Neural cell (in vitro differentiated cells): ENCODE measurements around the gene PYHIN1. TPM values are rescaled to one million over a fixed set of nuclear protein-coding genes. Genes with fewer than 3 reads are reported as not detected.

Source experiments
- H2AFZ ChIP-seq: fragments of 200-600, 300-800 bp; sonication (generic), shearing (Covaris generic); 2 replicates; pipeline ENCODE4 v1.6.0; 2014; ENCODE audit warnings: low read depth, mild to moderate bottlenecking, antibody characterized with exemption, low read length, moderate library complexity
- H3F3A ChIP-seq: fragments of 200-600 bp; shearing (Covaris generic); 2 replicates; pipeline ENCODE4 v1.6.1; 2016; ENCODE audit warnings: mild to moderate bottlenecking, moderate library complexity, mixed read lengths, antibody characterized with exemption, low read length; ENCODE audit not compliant: insufficient read depth, poor library complexity, severe bottlenecking
- H3K27ac ChIP-seq: fragments of 200-600, 300-800 bp; sonication (generic), shearing (Covaris generic); 2 replicates; pipeline ENCODE4 v1.5.1; 2014; ENCODE audit warnings: mild to moderate bottlenecking, low read length, moderate library complexity
- H3K27me3 ChIP-seq: fragments of 300-800, 200-600 bp; sonication (generic), shearing (Covaris generic); 2 replicates; pipeline ENCODE4 v1.6.0; 2014; ENCODE audit warnings: mild to moderate bottlenecking, low read depth, low read length, moderate library complexity; ENCODE audit not compliant: insufficient read depth
- H3K36me3 ChIP-seq: fragments of 300-800, 200-600 bp; sonication (generic), shearing (Covaris generic); 2 replicates; pipeline ENCODE4 v1.5.1; 2014; ENCODE audit warnings: mild to moderate bottlenecking, antibody characterized with exemption, low read length, moderate library complexity; ENCODE audit not compliant: insufficient read depth
- H3K4me2 ChIP-seq: fragments of 300-800, 200-600 bp; sonication (generic), shearing (Covaris generic); 2 replicates; pipeline ENCODE4 v1.6.0; 2014; ENCODE audit warnings: mild to moderate bottlenecking, low read length
- H3K4me3 ChIP-seq: fragments of 300-800, 200-600 bp; sonication (generic), shearing (Covaris generic); 2 replicates; pipeline ENCODE4 v1.5.1; 2014; ENCODE audit warnings: mild to moderate bottlenecking, low read length, moderate library complexity
- H3K79me2 ChIP-seq: fragments of 200-600 bp; shearing (Covaris generic); replicated peaks from 2 replicates; pipeline ENCODE4 v1.6.0; 2014; ENCODE audit warnings: mild to moderate bottlenecking, low read length, moderate library complexity; ENCODE audit not compliant: insufficient read depth
- H3K9ac ChIP-seq: fragments of 300-800, 200-600 bp; sonication (generic), shearing (Covaris generic); 2 replicates; pipeline ENCODE4 v1.6.1; 2016; ENCODE audit warnings: mild to moderate bottlenecking, low read length, mixed read lengths
- H3K9me2 ChIP-seq: fragments of 200-600 bp; shearing (Covaris generic); 2 replicates; pipeline ENCODE4 v1.6.1; 2016; ENCODE audit warnings: mild to moderate bottlenecking, low read length, mixed read lengths; ENCODE audit not compliant: insufficient read depth
- H3K9me3 ChIP-seq: fragments of 200-600, 300-800 bp; sonication (generic), shearing (Covaris generic); 2 replicates; pipeline ENCODE4 v1.6.1; 2016; ENCODE audit warnings: mild to moderate bottlenecking, mixed run types, low read length, moderate library complexity, mixed read lengths
- H4K20me1 ChIP-seq: fragments of 200-600 bp; shearing (Covaris generic); 2 replicates; pipeline ENCODE4 v1.6.1; 2016; ENCODE audit warnings: mild to moderate bottlenecking, mixed run types; ENCODE audit not compliant: insufficient read depth
- EP300 ChIP-seq: fragments of 450-650 bp; conservative IDR thresholded peaks from 2 replicates; pipeline ENCODE4 v1.6.1; 2014; ENCODE audit warnings: antibody characterized with exemption, mild to moderate bottlenecking, moderate library complexity; ENCODE audit not compliant: poor library complexity, severe bottlenecking
- EZH2 ChIP-seq: fragments of 200-600, 300-800 bp; shearing (Covaris generic), sonication (generic); IDR thresholded peaks from 2 replicates; pipeline ENCODE4 v1.6.1; 2014; ENCODE audit warnings: antibody characterized with exemption, low read length, borderline replicate concordance, mild to moderate bottlenecking; ENCODE audit not compliant: insufficient read depth, poor library complexity, severe bottlenecking
- MXI1 ChIP-seq: fragments of 450-650 bp; conservative IDR thresholded peaks from 2 replicates; pipeline ENCODE4 v1.6.1; 2014; ENCODE audit warnings: antibody characterized with exemption, mild to moderate bottlenecking; ENCODE audit not compliant: poor library complexity, severe bottlenecking
- POLR2AphosphoS5 ChIP-seq: IDR thresholded peaks from 2 replicates; pipeline ENCODE4 v1.6.1; 2012
- RAD21 ChIP-seq: fragments of 450-650 bp; conservative IDR thresholded peaks from 2 replicates; pipeline ENCODE4 v1.6.1; 2014; ENCODE audit warnings: antibody characterized with exemption, mild to moderate bottlenecking, moderate library complexity
- REST ChIP-seq: IDR thresholded peaks from 2 replicates; pipeline ENCODE4 v1.6.1; 2012; ENCODE audit warnings: borderline replicate concordance
- SMC3 ChIP-seq: fragments of 450-650 bp; conservative IDR thresholded peaks from 2 replicates; pipeline ENCODE4 v1.6.1; 2014; ENCODE audit warnings: antibody characterized with exemption, mild to moderate bottlenecking, moderate library complexity; ENCODE audit not compliant: poor library complexity
- TAF1 ChIP-seq: IDR thresholded peaks from 2 replicates; pipeline ENCODE4 v1.6.1; 2012; ENCODE audit warnings: low read depth
- polyA plus RNA-seq: library from polyadenylated mRNA; depleted of rRNA; stranded (reverse); fragments of >200 nt; gene quantifications from 2 replicates; pipeline ENCODE4 v1.2.3, GENCODE V29; 2014
- TF ChIP-seq, protein P1 (sequence below): fragments of 450-650 bp; IDR thresholded peaks from 2 replicates; pipeline ENCODE4 v1.5.1; 2014; ENCODE audit warnings: antibody characterized with exemption, mild to moderate bottlenecking, moderate library complexity; ENCODE audit not compliant: poor library complexity, severe bottlenecking

PYHIN1 gene
- polyA plus RNA-seq, 1 donor from 2014 or later: not detected

- H3K27ac ChIP-seq: no peak overlapping the region
- no peaks in the 10 kb centered on the region for H3K27me3 ChIP-seq
- H3K9me3 ChIP-seq: no peaks in the 10 kb centered on the region
- H3K36me3 ChIP-seq: no peaks in the 10 kb centered on the region
- no peaks in the 10 kb centered on the region for H3F3A ChIP-seq
- TF ChIP-seq MXI1 (no peak), SMC3 (no peak), RAD21 (no peak), EZH2 (no peak), EP300 (no peak), REST (no peak), TAF1 (no peak), POLR2AphosphoS5 (no peak)
- TF ChIP-seq, protein P1, sequence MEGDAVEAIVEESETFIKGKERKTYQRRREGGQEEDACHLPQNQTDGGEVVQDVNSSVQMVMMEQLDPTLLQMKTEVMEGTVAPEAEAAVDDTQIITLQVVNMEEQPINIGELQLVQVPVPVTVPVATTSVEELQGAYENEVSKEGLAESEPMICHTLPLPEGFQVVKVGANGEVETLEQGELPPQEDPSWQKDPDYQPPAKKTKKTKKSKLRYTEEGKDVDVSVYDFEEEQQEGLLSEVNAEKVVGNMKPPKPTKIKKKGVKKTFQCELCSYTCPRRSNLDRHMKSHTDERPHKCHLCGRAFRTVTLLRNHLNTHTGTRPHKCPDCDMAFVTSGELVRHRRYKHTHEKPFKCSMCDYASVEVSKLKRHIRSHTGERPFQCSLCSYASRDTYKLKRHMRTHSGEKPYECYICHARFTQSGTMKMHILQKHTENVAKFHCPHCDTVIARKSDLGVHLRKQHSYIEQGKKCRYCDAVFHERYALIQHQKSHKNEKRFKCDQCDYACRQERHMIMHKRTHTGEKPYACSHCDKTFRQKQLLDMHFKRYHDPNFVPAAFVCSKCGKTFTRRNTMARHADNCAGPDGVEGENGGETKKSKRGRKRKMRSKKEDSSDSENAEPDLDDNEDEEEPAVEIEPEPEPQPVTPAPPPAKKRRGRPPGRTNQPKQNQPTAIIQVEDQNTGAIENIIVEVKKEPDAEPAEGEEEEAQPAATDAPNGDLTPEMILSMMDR: no peak
- no peak overlapping the region for H2AFZ ChIP-seq
- H3K9me2 ChIP-seq: no peaks in the 10 kb centered on the region
- no peaks in the 10 kb centered on the region for H4K20me1 ChIP-seq
- no peak overlapping the region for H3K9ac ChIP-seq
- H3K4me2 ChIP-seq: no peak overlapping the region
- H3K79me2 ChIP-seq: no peaks in the 10 kb centered on the region
- H3K4me3 ChIP-seq: no peak overlapping the region
Measured at GRCh38 chr1:158898722-158899121, 32.6 kb upstream of the PYHIN1 start.

- H3K27ac ChIP-seq: no peak overlapping the region
- no peaks in the 10 kb centered on the region for H3K36me3 ChIP-seq
- no peak overlapping the region for H3K4me2 ChIP-seq
- no peak overlapping the region for H3K4me3 ChIP-seq
- H3K79me2 ChIP-seq: no peaks in the 10 kb centered on the region
- no peaks in the 10 kb centered on the region for H4K20me1 ChIP-seq
- no peaks in the 10 kb centered on the region for H3K9me2 ChIP-seq
- no peaks in the 10 kb centered on the region for H3F3A ChIP-seq
- no peaks in the 10 kb centered on the region for H3K27me3 ChIP-seq
- H3K9ac ChIP-seq: no peak overlapping the region
- no peak overlapping the region for H2AFZ ChIP-seq
- TF ChIP-seq TAF1: no peak
- no peak for TF ChIP-seq POLR2AphosphoS5
- no peak for TF ChIP-seq RAD21
- no peak for TF ChIP-seq MXI1
- no peak for TF ChIP-seq EZH2
- TF ChIP-seq EP300: no peak
- no peak for TF ChIP-seq SMC3
- TF ChIP-seq, protein P1: no peak
- no peaks in the 10 kb centered on the region for H3K9me3 ChIP-seq
Measured at GRCh38 chr1:158901623-158902022, 29.7 kb upstream of the PYHIN1 start.
